NOMO-1 (cell line): ENCODE data around the gene DUSP18.
A peak's percentile ranks its signal among the peaks of the same experiment; 100 is the strongest.
"Not testable (repeated sequence)": the region's sequence is repeated elsewhere in the genome, so short reads cannot be mapped to it uniquely, and the experiment has no call there.

Experiments
- DNase-seq, 2 experiments: peaks; one replicate each; lab custom pipeline; 2025; ENCODE audit not compliant: unreplicated experiment in 2 of 2; lab: John Stamatoyannopoulos, UW

DUSP18 gene

DNA sequence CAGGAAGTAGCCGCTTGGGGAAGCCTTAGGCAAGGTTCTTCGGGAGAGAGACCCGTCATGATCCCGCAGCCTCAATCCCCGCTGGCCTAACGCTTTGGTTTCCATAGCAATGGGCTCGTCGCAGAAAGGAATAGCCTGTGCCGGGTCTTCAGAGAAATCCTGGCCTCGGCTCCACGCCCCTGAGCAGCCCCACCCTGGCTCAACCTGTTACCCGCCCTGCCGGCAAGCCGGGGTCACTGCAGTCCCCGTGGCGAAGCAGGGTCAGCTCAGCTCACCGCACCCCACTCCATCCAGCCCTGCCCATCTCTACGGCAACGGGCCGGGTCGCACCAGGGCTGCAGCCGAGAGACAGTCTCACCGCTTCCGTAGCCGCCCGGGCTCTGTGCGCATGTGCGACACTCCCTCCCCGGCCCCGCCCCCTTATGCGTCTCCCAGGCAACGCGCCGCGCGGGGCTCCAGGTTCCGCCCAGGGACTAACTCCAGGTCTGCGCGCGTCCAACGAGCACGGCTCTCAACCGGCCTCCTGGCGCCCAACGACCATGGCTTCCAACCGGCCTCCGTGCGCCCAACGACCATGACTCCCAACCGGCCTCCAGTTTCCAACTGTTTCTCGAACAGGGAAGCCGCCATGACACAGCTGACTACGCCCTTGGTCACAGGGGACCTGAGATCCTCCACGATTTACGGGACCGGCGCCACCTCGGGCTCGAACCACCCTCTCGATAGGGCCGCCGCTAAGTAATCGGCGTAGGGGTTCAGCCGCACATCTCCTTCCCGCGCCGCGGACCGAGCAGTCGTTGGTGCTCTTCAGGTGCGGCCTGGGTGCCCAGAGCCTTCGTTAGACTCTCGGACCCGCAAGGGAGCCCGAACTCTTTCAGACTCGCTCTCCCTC, at the start of gene DUSP18:
DUSP18 (minus strand) TSS at position 382 of the 892 bp plus-strand sequence. CDS start 3,872 bp downstream, outside the sequence.
- DNase-seq, result peak; percentile 80 to 81

DNA sequence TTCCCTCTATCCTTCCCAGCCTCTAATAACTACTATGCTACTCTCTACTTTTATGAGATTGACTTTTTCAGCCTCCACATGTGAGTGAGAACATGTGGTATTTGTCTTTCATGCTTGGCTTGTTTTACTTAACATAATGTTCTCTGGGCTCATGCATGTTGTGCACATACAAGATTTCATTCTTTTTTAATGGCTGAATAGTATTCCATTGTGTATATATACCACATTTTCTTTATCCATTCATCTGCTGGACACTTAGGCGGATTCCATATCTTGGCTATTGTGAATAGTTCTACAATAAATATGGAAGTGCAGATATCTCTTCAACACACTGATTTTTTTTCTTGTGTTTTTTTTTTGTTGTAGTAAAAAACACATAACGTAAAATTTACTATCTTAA, 46.4 kb upstream of the DUSP18 start:
- DNase-seq, result no peak

DNA sequence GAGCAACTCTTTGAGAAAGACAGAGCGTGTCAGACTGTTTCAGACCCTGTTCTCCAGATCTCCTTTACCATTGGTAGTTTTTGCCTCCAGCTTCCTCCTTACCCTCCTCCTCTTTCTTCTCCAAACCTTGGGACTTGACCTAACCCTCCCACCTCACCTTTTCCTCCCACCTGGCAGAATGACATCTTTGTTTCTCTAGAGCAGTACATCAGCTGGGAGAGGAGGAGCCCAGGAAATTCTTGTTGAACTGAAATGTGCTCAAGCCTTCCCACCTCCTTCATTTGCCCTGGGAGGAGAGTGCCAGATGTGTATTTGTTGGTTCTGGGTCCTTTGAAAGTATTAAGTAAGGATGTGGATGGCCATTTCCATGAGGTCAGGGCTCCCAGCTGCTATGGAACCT, 44.4 kb upstream of the DUSP18 start:
- DNase-seq, result no peak

DNA sequence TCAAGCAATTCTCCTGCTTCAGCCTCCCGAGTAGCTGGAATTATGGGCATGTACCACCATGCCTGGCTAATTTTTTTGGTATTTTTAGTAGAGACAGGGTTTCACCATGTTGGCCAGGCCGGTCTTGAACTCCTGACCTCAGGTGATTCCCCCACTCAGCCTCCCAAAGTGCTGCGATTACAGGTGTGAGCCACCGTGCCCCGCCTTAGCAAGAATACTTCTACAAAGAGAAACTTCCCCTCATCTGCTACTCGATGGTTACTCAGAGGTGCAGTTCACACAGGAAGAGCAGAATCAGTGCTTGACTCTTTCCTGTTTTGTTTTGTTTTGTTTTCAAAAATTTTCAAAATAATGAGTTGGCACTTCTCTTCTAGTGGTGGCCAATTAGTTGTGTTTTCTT, 42.3 kb upstream of the DUSP18 start:
- not testable (repeated sequence) for DNase-seq

DNA sequence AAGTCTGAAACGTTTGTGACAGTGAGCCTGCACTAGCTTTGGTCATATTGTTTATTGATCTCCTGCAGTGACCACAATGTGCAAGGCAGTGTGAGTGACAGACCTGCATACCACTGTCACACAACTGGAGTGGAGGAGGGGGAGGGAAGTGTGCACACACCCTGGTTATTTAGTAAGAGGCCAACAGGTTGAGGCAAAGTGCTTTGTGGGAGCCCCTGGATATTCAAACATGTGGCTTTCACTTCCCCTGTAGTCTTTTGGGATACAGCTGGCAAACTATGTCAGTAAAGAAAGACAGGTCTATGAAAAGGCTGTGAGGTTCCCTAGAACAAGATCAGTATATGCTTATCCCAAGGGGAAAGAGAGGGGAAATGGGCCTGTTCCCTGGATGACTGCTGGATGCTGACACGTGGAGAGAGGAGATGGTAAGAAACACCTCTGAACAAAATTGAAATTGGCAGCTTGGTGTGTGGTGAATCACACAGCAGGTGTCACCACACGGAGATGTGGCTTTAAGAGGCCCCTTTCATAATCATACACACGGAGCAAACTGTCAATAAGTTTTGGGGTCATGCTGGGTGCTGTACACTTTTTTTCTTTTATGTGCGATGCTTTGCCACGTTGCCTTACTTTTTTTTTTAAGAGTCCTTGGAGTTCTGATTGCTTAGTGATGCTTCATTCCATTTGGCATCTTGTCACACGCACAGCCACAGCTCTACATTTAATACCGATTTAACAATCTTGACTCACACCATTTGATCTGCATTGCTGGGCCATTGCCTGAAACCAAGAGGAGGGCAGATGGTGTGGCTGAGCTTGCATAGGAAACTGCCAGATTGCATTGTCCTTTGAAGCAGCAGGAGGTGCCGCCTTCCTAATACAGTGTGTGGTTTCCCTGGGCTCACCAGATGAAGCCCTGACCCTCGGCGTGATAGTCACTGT, 38.3 kb upstream of the DUSP18 start:
- DNase-seq, result peak; percentile 53 to 66

DNA sequence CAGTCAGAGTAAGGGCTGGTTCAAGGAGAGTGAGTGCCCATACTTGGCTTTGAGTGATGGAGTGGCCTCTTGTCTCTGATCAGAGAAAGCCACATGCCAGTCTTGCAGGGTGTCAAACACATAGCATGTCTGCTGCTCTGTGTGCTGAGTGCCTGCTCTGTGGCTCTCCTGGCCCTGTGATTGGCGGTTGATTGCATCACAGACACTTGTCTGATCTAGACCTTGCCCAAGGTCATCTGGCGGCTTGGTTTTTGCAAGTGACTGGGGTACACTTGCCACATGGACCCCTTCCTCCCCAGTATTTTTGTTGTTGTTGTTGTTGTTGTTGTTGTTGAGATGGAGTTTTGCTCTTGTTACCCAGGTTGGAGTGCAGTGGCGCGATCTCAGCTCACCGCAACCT, 37.3 kb upstream of the DUSP18 start:
- DNase-seq, result peak in 1 of 2 experiments; percentile 2

DNA sequence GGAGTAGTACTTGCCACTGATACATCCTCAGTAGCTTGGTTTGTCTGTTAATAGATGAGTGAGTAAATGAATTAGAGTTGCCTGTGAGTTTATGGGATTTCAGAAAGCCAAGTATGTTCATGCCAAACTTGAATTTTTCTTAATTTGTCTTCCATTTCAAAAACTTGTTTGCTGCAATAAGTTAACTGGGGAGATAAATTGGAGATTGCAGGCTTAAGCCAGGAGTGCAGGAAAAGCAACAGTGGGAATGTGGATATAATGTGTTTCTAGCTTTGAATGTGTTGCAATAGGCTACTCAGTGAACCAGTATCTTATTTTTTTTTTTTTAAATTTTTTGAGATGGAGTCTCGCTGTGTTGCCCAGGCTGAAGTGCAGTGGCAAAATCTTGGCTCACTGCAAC, 35.2 kb upstream of the DUSP18 start:
- DNase-seq, result no peak

DNA sequence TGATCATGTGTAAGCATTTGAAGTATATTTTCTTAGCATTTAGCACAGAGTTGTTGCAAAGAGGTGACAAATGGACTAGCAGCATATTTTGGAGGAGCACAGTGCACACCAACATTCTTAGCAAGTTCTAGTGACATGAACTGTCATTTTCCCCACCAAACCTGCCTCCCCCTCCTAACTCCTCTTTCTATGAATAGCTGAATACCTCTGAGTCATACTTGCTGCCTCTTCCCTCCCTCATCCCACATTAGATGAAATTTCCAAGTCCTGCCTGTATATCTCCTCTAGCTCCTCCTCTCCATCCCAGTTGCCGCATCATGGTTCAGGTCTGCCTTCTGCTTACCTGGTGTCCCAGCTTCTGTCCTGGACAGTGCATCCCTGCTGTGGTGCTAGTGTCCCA, 34.2 kb upstream of the DUSP18 start:
- no peak for DNase-seq

DNA sequence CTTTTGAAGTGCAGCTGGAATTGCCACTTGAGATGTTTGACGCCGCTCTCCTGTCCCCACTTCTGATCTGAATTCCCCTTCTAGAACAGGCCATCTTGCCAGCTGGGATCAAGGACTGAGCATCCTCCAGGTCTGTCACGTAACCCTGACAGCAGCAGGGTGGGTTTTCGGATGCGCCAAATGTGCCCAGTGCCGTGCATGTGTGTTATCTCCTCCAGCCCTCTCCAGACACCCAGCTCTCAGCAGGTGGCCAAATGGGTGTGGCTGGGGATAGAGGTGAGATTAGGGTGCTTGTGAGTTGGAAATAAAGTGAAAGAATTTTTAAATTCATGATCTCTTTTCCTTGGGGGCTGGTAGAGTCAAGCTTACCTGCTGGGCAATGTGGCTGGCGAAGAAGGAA, 30.3 kb upstream of the DUSP18 start:
- DNase-seq, result no peak

DNA sequence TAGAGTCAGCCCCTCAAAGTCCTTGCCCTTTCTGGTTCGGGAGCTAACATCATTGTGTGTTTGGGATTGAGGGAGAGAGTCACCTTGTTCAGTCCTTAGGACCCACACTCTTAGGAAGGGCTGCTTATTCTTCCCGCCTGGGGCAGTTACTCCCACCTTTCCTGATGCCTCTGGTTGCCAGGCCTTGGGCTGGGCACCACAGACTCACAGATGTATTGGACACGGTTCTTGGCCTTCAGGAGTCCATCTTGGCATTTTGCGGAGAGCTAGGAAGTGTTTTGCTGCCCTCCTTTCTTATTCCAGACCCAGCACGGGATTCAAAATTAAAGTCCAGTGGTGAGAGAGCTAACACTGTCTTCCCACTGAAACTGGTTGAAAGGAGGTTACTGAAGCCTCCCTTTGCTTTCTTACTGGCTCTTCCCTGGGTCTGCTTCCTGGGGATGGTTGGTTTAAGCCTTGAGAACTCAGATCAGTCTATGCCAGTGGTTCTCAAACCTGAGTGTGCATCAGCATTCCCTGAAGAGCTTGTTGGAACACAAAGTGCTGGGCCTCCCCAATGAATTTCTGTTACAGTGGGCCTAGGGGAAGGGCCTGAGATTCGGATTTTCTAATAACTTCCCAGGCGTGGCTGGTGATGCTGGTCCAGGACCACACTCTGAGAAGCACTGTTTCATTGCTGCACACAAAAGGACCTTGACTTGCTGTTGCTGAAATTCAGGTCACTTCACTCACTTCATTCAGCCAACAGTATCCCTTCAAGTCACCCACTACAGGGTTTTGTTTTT, 28.4 kb upstream of the DUSP18 start:
- DNase-seq, result no peak

DNA sequence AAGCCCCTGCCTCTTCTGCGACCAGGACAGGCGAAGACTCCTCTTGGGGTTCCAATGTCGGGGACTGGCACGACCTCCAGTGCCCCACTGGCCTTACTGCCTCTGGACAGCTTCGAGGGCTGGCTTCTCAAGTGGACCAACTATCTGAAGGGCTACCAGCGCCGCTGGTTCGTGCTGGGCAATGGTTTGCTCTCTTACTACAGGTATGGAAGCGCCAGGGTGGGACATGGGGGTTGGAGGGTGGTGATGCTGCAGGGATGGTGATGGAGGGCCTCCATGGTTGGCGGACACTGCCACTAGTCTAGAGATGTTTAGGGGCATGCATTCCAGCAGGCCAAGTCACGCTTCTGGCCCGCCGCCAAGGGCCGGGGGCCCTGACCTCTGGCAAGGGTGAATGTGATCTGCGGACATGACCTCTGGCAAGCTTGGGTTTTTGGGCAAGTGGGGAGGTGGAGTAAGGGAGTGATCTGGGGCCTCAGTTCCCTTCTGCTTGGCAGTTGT, 27.7 kb upstream of the DUSP18 start:
- DNase-seq, result no peak

DNA sequence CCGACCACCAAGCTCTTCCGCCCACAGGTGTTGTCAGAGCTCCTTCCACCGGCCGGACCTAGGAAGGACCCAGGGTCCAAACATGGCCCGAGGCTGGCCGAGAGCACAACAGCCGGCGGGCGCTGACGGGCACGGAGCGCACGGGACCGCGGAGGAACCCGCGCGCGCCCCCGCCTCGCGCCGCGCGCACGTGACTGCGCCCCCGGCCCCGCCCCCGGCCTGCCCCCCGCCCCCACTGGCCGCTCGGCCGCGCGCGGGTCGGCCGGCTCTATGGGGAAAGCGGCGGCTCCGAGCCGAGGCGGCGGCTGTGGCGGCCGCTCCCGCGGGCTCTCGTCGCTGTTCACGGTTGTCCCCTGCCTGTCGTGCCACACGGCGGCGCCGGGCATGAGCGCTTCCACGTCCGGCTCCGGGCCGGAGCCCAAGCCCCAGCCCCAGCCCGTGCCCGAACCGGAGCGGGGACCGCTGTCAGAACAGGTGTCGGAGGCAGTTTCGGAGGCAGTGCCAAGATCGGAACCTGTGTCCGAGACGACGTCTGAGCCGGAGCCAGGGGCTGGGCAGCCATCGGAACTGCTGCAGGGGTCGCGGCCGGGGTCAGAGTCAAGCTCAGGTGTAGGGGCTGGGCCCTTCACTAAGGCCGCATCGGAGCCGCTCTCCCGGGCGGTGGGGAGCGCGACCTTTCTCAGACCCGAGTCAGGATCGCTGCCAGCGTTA, 27.1 kb upstream of the DUSP18 start, which contains the start of gene OSBP2:
OSBP2 (plus strand) TSS at position 235 of the 711 bp plus-strand sequence; CDS start at position 271, 36 bp downstream.
- DNase-seq, result peak; percentile 15 to 24

DNA sequence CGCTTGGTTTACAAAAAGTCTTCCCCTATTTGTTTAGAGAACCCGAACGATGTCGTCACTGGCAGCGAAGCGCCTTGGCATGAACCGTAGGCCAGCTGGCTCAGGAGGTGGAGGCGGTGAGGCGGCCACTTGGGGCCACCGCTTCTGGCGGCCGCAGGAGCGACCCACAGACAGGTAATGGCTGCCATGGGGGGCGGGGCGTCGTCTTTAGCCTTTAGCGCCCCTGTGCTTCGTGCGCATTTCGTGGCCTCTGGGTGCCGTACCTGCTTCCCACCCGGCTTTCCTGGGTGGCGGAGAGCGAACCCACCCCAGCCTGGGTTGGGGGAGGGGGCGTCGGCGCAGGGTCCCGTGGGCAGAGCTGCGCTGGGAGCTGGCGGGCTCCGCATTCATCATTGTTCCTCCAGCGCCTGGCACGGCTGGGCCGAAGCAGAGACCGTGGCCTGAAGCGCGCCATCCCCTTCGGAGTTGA, 26.5 kb upstream of the DUSP18 start:
- DNase-seq, result peak; percentile 48 to 52

DNA sequence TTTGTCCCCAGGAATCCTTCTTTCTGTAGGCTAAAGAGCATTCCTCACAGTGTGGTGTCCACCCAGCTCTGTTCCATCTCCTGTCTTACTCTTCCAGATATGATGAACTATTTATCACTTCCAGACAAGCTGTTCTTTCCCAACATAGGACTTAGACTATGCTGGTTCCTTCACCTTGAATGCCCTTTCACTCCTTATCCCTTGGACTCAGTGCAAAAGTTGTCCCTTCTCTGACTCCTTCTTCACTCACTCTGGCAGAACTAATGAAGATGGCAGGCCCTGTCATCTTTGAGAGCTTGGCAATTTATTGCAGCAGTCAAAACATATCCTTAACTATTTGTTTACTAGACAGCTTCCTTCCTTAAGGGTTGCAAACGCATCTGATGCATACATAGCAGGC, 23.5 kb upstream of the DUSP18 start:
- no peak for DNase-seq

DNA sequence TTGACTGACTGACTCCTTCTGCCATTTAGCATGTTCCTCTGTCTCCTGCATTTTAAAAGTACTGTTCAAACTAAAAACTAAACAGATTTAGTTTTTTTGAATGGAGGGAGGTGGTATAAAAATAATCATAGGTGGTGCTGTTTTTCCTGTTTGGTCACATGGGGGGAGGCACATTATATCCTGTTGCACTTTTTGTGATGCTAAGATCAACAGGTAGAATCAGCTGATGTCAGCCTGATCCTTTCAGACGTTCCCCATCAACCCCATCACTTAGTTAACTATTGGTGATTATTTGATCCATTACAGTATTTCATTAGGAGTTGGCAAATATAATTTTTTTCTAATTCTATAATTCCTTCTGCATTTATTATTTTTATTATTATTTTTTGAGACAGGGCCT, 21.9 kb upstream of the DUSP18 start:
- no peak for DNase-seq

DNA sequence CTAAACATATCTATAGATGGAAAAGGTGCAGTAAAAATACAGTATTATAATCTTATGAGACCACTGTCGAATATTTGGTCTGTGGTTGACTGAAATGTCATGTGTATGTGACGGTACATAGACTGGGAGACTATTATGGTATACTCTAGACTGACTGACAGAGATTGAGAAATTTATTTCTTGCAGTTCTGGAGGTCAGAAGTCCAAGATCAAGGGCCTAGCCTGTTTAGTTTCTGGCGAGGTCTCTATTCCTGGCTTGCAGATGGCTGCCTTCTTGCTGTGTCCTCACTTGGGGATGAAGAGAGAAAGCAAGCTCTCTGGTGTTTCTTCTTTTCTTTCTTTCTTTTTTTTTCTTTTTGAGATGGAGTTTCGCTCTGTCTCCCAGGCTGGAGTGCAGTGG, 19.7 kb upstream of the DUSP18 start:
- no peak for DNase-seq

DNA sequence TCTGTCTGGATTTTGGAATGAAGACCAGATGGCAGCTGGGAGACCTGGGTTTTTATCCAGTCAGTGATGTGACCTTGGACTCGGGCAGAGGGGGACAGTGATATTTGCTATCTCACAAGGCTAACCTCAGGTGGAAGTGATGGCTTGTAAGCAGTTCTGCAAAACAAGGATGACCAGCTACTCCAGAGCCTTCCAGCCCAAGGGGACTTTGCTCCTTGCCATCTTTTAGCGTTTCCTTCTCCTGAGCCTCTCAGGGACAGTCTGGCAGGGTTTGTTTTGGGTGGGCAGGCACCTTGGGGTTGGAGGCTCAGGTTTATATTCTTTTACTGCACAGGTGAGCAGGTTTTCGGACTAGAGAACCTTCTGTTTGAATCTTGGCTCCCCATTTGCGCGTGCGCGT, 17.5 kb upstream of the DUSP18 start:
- DNase-seq, result no peak

DNA sequence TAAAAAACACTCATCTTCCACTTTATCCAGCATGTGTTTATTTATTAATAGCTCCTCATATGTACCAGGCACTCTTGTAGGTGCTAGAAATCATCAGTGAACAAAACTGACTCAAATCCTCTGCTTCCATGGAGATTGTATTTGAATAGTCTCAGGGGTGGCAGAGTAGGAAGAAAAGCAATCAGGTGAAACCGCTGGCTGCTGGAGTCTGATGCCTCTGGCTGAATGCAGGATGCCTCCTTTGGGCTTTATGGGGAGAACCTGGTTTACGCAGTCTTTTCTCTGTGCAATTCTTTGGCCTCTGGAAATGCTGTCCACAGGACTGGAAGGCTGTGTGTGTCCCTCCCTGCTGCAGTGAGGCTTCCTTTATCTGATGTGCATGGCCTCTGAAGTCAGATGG, 14.2 kb upstream of the DUSP18 start:
- no peak for DNase-seq

DNA sequence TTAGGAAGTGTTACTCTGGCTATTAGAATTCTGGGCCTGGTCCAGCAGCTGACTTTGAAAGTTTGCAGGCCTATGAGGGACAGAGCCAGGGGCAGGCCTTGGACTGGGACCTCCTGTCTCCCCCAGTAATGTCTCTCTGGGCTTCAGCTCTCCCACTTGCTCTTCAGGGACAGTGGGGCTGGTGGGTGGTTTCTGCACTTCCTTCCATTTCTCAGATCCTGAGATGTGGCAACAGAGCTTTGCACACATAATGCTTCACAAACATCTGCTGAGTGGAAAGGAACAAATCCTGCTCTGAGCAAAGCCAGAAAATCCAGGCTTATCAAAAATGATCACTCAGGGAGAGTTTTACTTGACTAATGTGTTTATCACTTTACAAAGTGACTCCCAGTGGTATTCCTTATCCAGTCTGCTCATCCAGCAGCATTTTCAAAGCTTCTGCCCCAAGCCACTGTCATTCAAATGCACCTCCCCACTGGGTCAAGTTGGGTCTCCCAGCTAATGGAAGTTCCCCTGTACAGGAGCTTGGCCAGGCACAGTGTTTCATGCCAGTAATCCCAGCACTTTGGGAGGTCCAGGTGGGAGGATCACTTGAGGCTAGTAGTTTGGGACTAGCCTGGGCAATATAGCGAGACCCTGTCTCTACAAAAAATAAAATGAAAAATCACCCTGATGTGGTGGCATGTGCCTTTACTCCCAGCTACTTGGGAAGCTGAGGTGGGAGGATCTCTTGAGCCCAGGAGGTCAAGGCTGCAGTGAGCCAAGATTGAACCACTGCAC, 13.5 kb upstream of the DUSP18 start:
- DNase-seq, result no peak
